GM23338 (cell line): ENCODE results near the gene TERB1. TPM values are rescaled to one million over a fixed set of nuclear protein-coding genes. Genes with fewer than 3 reads are reported as not detected.

Source experiments
- ATAC-seq: fragments of 200-7000 bp; cut with Tn5 transposase; 3 replicates; pipeline ENCODE4 v1.9.1; 2020
- DNase-seq: peaks from one replicate; pipeline ENCODE4 v3.0.0-alpha.2; 2015; ENCODE audit warnings: low spot score
- H2AFZ ChIP-seq: fragments of 200-600 bp; sonication (generic); 2 replicates; pipeline ENCODE4 v1.8.0; 2016; ENCODE audit warnings: antibody characterized with exemption, mild to moderate bottlenecking, moderate library complexity
- H3F3A ChIP-seq: fragments of 200-600 bp; sonication (generic); replicated peaks from 2 replicates; pipeline ENCODE4 v1.8.0; 2017; ENCODE audit warnings: antibody characterized with exemption, mixed run types, low read depth
- H3K27ac ChIP-seq: fragments of 200-600 bp; sonication (generic); 2 replicates; pipeline ENCODE4 v1.6.1; 2016; ENCODE audit warnings: low read depth
- H3K27me3 ChIP-seq: fragments of 200-600 bp; sonication (generic); 2 replicates; pipeline ENCODE4 v1.8.0; 2016; ENCODE audit warnings: mild to moderate bottlenecking, mixed run types, moderate library complexity; ENCODE audit not compliant: insufficient read depth
- H3K36me3 ChIP-seq: fragments of 200-600 bp; sonication (generic); 2 replicates; pipeline ENCODE4 v1.8.0; 2016; ENCODE audit warnings: mild to moderate bottlenecking; ENCODE audit not compliant: insufficient read depth
- H3K4me1 ChIP-seq: fragments of 200-600 bp; sonication (generic); 2 replicates; pipeline ENCODE4 v1.8.0; 2016; ENCODE audit warnings: mild to moderate bottlenecking, moderate library complexity; ENCODE audit not compliant: insufficient read depth
- H3K4me2 ChIP-seq: fragments of 200-600 bp; sonication (generic); 2 replicates; pipeline ENCODE4 v1.7.1; 2017; ENCODE audit warnings: mixed run types
- H3K4me3 ChIP-seq: fragments of 200-600 bp; sonication (generic); 2 replicates; pipeline ENCODE4 v1.6.1; 2016; ENCODE audit warnings: mixed run types
- H3K79me2 ChIP-seq: fragments of 200-600 bp; sonication (generic); replicated peaks from 2 replicates; pipeline ENCODE4 v1.8.0; 2017; ENCODE audit warnings: mild to moderate bottlenecking; ENCODE audit not compliant: insufficient read depth
- H3K9me2 ChIP-seq: fragments of 200-600 bp; sonication (generic); 2 replicates; pipeline ENCODE4 v1.8.0; 2017; ENCODE audit not compliant: insufficient read depth
- H4K20me1 ChIP-seq: fragments of 200-600 bp; sonication (generic); replicated peaks from 2 replicates; pipeline ENCODE4 v1.8.0; 2017; ENCODE audit warnings: mild to moderate bottlenecking; ENCODE audit not compliant: insufficient read depth
- H3K27ac Mint-ChIP-seq: 2 replicates; pipeline ENCODE4 v1.8.0; 2020; ENCODE audit warnings: inconsistent platforms, mild to moderate bottlenecking, moderate library complexity, mixed read lengths
- H3K27me3 Mint-ChIP-seq: 3 replicates; pipeline ENCODE4 v1.8.0; 2022; ENCODE audit warnings: low read depth, mild to moderate bottlenecking, moderate library complexity, mixed read lengths, inconsistent platforms; ENCODE audit not compliant: insufficient read depth, poor library complexity
- H3K36me3 Mint-ChIP-seq: 3 replicates; pipeline ENCODE4 v1.8.0; 2021; ENCODE audit warnings: low read depth, mild to moderate bottlenecking, inconsistent platforms, moderate library complexity, mixed read lengths
- H3K4me1 Mint-ChIP-seq: 3 replicates; pipeline ENCODE4 v1.8.0; 2020; ENCODE audit warnings: mild to moderate bottlenecking, inconsistent platforms, mixed read lengths
- H3K4me3 Mint-ChIP-seq: 3 replicates; pipeline ENCODE4 v1.8.0; 2021; ENCODE audit warnings: moderate library complexity, mild to moderate bottlenecking, inconsistent platforms, mixed read lengths
- H3K9me3 Mint-ChIP-seq: 3 replicates; pipeline ENCODE4 v1.8.0; 2020; ENCODE audit warnings: moderate library complexity, mild to moderate bottlenecking, inconsistent platforms, mixed read lengths
- CREB1 ChIP-seq: fragments of 250-450 bp; sonication (Bioruptor Pico); IDR thresholded peaks from 2 replicates; pipeline ENCODE4 v1.5.0; 2020; ENCODE audit warnings: low read depth, mild to moderate bottlenecking, moderate library complexity
- EZH2phosphoT487 ChIP-seq: fragments of 200-600 bp; sonication (generic); IDR thresholded peaks from one replicate; pipeline ENCODE4 v1.8.1; 2018; ENCODE audit warnings: antibody characterized with exemption; ENCODE audit not compliant: unreplicated experiment
- JUNB ChIP-seq: IDR thresholded peaks from one replicate; pipeline ENCODE4 v1.6.1; 2016; ENCODE audit warnings: antibody characterized with exemption; ENCODE audit not compliant: unreplicated experiment
- NANOG ChIP-seq: IDR thresholded peaks from 2 replicates; pipeline ENCODE4 v1.6.1; 2016; ENCODE audit warnings: antibody characterized with exemption, borderline replicate concordance
- POLR2AphosphoS5 ChIP-seq: IDR thresholded peaks from 2 replicates; pipeline ENCODE4 v1.6.1; 2016; ENCODE audit warnings: antibody characterized with exemption, low read depth
- STAT1 ChIP-seq: IDR thresholded peaks from one replicate; pipeline ENCODE4 v1.6.1; 2016; ENCODE audit warnings: antibody characterized with exemption; ENCODE audit not compliant: unreplicated experiment
- ZNF114 ChIP-seq: fragments of 250-450 bp; sonication (Bioruptor Pico); IDR thresholded peaks from 2 replicates; pipeline ENCODE4 v1.5.0; 2020; ENCODE audit warnings: mild to moderate bottlenecking, moderate library complexity
- ZNF331 ChIP-seq: fragments of 250-450 bp; sonication (Bioruptor Pico); IDR thresholded peaks from 2 replicates; pipeline ENCODE4 v1.5.0; 2020; ENCODE audit warnings: low read depth, mild to moderate bottlenecking, moderate library complexity
- polyA plus RNA-seq: library from polyadenylated mRNA; unstranded; fragments of >200 nt; fragmentation: Nextera tagmentation; extraction: Ambion mirVana; gene quantifications from 2 replicates; pipeline ENCODE4 v1.2.1, GENCODE V29; 2016
- total RNA-seq: library from RNA; depleted of rRNA; stranded (reverse); fragments of >200 nt; shearing (Covaris generic); gene quantifications from 2 replicates; pipeline ENCODE4 v1.2.3, GENCODE V29; 2014
- TF ChIP-seq, protein P1 (sequence below), 2 experiments: fragments of 200-600 bp in 1 of 2; sonication (generic) in 1 of 2; conservative IDR thresholded peaks; 2 replicates each; pipeline versions ENCODE4 v1.5.1 to v1.6.1; 2016 to 2017; ENCODE audit warnings: antibody characterized with exemption in 2 of 2, low read depth in 2 of 2, mild to moderate bottlenecking in 2 of 2, moderate library complexity in 1 of 2
- TF ChIP-seq, protein P2 (sequence below): IDR thresholded peaks from 2 replicates; pipeline ENCODE4 v1.6.1; 2016; ENCODE audit warnings: antibody characterized with exemption
- TF ChIP-seq, protein P3 (sequence below): IDR thresholded peaks from one replicate; pipeline ENCODE4 v1.6.1; 2018; ENCODE audit warnings: antibody characterized with exemption; ENCODE audit not compliant: unreplicated experiment

The TERB1 gene
- total and polyA plus RNA-seq, 2 experiments from 2014 or later = not detected

GRCh38 chr16:66846831-66847230, 45.4 kb upstream of the TERB1 start:
- Histone ChIP-seq H3K36me3 (no peaks in the 10 kb centered on the region), H3K27ac (no peak overlapping the region), H3K79me2 (no peaks in the 10 kb centered on the region), H2AFZ (no peak overlapping the region), H3F3A (0 out of 2 replicates have a peak, but pooled peaks cover 6% of the 10 kb centered on the region), H3K9me2 (no peaks in the 10 kb centered on the region; the same call in 1 of the 2 replicates), H3K4me2 (no peak overlapping the region), H3K4me3 (no peak overlapping the region), H3K27me3 (peaks cover 51% of the 10 kb centered on the region), H4K20me1 (no peaks in the 10 kb centered on the region), H3K4me1 (no peaks in the 10 kb centered on the region; the same call in 1 of the 2 replicates)
- Mint-ChIP-seq H3K27me3 (peaks cover 40% of the 10 kb centered on the region), H3K4me1 (peaks cover 16% of the 10 kb centered on the region), H3K9me3 (no peaks in the 10 kb centered on the region; the same call in 2 of the 3 replicates), H3K27ac (no peak overlapping the region), H3K36me3 (no peaks in the 10 kb centered on the region), H3K4me3 (no peak overlapping the region)
- TF ChIP-seq ZNF331 (CRISPR knock-in tag) (no peak), ZNF114 (CRISPR knock-in tag) (no peak), JUNB (no peak)
- DNase-seq = no peak
- no peak for ATAC-seq

DNA sequence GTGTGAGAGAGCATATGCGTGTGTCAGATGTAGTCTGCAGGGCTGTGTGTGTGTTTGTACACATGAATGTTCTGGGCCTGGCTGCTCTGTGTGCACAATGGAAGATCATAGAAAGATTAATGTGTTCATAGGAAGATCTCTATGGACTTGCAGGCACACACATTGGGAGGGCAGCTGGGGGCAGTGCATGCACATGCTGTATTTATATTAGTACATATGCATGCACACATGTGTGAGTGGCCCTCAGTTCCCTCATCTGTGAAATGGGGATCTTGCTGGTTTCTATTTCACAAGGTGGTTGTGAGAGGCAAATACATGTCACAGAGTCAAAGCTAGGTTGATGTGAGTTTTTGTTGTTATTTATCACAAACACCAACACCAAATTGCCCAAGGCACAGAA, 44.9 kb upstream of the TERB1 start:
- Histone ChIP-seq H3K27ac (no peak overlapping the region), H3K4me2 (no peak overlapping the region), H2AFZ (no peak overlapping the region), H3K9me2 (no peaks in the 10 kb centered on the region; the same call in 1 of the 2 replicates), H3K27me3 (peaks cover 51% of the 10 kb centered on the region), H3F3A (0 out of 2 replicates have a peak, but pooled peaks cover 6% of the 10 kb centered on the region), H4K20me1 (no peaks in the 10 kb centered on the region), H3K36me3 (no peaks in the 10 kb centered on the region), H3K79me2 (no peaks in the 10 kb centered on the region), H3K4me1 (no peaks in the 10 kb centered on the region; the same call in 1 of the 2 replicates), H3K4me3 (no peak overlapping the region)
- Mint-ChIP-seq H3K27me3 (peaks cover 40% of the 10 kb centered on the region), H3K4me1 (peaks cover 16% of the 10 kb centered on the region), H3K27ac (no peak overlapping the region), H3K4me3 (0 out of 3 replicates have a peak overlapping the region, but pooled peaks have one; percentile 4), H3K36me3 (no peaks in the 10 kb centered on the region), H3K9me3 (no peaks in the 10 kb centered on the region; the same call in 2 of the 3 replicates)
- DNase-seq (no peak), ATAC-seq (no peak)
- TF ChIP-seq JUNB (no peak), EZH2phosphoT487 (no peak), NANOG (no peak), ZNF331 (CRISPR knock-in tag) (no peak), POLR2AphosphoS5 (no peak), CREB1 (CRISPR knock-in tag) (no peak), STAT1 (no peak), ZNF114 (CRISPR knock-in tag) (no peak)
- TF ChIP-seq, protein P1, sequence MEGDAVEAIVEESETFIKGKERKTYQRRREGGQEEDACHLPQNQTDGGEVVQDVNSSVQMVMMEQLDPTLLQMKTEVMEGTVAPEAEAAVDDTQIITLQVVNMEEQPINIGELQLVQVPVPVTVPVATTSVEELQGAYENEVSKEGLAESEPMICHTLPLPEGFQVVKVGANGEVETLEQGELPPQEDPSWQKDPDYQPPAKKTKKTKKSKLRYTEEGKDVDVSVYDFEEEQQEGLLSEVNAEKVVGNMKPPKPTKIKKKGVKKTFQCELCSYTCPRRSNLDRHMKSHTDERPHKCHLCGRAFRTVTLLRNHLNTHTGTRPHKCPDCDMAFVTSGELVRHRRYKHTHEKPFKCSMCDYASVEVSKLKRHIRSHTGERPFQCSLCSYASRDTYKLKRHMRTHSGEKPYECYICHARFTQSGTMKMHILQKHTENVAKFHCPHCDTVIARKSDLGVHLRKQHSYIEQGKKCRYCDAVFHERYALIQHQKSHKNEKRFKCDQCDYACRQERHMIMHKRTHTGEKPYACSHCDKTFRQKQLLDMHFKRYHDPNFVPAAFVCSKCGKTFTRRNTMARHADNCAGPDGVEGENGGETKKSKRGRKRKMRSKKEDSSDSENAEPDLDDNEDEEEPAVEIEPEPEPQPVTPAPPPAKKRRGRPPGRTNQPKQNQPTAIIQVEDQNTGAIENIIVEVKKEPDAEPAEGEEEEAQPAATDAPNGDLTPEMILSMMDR (conservative IDR thresholded peaks at IDR 0.05; ENCODE audit: low read depth in 2 of 2) = no peak
- TF ChIP-seq, protein P2, sequence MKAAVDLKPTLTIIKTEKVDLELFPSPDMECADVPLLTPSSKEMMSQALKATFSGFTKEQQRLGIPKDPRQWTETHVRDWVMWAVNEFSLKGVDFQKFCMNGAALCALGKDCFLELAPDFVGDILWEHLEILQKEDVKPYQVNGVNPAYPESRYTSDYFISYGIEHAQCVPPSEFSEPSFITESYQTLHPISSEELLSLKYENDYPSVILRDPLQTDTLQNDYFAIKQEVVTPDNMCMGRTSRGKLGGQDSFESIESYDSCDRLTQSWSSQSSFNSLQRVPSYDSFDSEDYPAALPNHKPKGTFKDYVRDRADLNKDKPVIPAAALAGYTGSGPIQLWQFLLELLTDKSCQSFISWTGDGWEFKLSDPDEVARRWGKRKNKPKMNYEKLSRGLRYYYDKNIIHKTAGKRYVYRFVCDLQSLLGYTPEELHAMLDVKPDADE = no peak
- TF ChIP-seq, protein P3, sequence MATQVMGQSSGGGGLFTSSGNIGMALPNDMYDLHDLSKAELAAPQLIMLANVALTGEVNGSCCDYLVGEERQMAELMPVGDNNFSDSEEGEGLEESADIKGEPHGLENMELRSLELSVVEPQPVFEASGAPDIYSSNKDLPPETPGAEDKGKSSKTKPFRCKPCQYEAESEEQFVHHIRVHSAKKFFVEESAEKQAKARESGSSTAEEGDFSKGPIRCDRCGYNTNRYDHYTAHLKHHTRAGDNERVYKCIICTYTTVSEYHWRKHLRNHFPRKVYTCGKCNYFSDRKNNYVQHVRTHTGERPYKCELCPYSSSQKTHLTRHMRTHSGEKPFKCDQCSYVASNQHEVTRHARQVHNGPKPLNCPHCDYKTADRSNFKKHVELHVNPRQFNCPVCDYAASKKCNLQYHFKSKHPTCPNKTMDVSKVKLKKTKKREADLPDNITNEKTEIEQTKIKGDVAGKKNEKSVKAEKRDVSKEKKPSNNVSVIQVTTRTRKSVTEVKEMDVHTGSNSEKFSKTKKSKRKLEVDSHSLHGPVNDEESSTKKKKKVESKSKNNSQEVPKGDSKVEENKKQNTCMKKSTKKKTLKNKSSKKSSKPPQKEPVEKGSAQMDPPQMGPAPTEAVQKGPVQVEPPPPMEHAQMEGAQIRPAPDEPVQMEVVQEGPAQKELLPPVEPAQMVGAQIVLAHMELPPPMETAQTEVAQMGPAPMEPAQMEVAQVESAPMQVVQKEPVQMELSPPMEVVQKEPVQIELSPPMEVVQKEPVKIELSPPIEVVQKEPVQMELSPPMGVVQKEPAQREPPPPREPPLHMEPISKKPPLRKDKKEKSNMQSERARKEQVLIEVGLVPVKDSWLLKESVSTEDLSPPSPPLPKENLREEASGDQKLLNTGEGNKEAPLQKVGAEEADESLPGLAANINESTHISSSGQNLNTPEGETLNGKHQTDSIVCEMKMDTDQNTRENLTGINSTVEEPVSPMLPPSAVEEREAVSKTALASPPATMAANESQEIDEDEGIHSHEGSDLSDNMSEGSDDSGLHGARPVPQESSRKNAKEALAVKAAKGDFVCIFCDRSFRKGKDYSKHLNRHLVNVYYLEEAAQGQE = no peak
